GM10847 (cell line): ENCODE results near the gene GINS1.

Experiments
- POLR2A ChIP-seq: IDR thresholded peaks from 2 replicates; pipeline ENCODE4 v1.6.1; 2011; ENCODE audit not compliant: insufficient read length; ENCODE audit errors: extremely low read depth

GINS1 gene

DNA sequence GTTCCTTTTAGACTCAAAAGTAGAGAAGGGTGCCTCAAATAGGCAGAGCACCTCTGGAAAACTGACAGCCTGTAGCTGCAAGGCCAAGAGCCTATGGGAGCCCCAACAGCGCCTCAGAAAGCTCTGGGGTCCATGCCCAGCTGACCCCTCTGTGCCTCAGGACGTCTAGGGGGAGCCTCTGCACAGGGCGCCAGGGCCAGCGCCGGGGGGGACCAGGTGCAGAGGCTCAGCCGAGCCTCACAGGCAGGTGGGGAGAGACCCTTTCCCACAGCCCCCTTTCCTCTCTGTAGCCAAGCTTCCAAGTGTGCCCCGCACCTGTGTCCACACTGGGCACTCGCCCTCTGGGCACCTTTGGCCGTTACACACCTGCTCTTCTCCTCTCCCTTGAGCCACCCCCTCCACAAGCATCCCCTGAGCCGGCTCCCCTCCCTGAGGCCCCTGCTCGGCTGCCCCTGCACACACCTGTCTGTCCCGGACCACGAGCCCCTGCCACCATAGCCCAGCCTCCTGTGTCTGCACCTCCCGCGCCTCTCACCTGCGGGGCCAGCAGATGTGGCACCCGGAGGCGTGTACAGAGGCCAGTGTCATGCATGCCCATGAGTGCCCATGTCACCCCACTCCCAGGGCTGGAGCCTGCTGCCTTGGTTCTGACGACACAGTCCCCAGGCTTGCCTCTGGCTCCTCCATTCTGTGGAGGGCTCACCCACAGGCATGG lies 53.2 kb downstream of the GINS1 start:
- no peak for TF ChIP-seq POLR2A

DNA sequence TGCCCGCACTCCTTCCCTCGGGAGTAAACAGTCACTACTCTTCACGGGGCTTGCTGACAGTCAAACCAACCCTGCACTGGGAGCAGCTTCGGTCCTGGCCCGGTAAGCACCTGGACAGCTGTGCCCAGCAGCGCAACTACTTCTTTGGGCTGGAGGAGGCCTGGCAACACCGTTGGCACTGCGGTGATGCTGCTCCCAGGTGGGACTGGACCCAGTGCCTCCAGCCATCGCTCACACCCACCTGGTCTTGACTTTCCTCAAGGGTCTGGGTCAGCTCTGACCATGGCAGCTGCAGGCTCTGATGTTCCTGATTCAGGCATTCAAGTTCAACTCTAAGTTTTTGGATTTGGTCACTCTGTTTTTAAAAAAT lies 53.8 kb downstream of the GINS1 start:
- no peak for TF ChIP-seq POLR2A

DNA sequence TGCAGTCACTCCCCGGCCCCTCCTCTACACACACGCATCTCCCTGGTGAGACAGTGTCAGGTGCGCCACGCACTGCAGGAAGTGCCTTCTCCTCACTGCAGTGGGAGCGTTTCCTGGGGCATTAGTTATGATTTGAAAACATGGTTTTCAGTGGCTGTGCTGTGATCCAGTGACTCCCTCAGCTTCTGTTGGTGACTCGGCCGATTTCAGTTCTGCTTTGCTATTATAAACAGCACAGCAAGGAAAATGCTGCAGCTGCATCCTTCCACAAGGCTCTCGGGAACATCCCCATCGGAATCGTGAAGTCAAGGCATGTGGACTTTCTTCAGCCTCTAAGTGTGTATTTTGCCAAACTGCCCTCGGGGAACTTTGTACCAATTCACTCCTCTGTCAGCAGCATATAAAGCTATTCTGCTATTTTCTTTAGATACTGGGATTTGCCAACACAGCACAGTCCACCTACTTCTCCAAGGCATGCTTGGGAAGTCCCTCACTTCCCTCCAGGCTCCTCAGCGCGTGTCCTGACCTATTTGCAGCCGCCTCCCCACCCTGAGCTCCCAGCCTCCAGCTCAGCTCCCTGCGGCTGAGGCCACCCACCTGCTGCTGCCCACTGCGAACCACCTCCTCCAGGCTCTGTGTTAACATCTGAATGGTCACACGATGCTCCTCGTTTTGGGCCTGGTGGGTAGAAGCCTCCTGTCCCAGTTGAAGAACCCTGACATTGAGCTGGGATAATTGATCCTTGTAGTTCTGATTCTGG lies 54.5 kb downstream of the GINS1 start:
- no peak for TF ChIP-seq POLR2A

DNA sequence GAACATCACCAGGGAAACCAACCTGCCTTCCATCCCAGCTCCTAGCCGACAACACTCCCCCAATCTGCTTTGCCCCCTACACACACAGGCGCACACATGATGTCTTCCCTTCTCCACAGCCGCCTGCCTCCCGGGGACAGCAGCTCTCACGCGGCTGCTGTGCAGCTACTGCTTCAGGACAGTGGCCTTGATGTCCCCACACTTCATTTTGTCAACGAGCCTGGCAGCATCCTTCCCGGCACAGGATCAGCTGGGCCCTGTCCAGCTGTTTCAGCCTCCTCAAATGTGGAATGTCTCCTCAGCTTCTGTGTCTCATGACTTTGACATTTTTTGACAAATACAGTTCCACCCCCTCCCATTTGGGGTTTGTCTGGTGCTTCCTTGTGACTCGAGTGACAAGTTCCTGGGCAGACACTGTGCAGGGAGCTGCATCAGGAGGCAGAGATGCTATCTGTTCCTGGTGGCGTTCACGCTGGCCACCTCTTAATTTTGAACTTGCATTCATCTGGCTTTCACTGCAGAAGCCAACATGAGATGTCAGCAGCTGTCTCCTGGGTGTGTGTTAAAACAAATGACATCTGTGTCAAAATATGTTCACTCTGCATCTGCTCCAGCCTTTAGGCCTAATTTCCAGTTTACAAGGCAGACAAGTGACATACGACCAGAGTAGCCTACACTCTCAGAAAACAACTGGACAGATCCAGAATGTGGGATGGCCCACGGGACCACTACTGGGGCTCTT lies 57.2 kb downstream of the GINS1 start:
- no peak for TF ChIP-seq POLR2A

DNA sequence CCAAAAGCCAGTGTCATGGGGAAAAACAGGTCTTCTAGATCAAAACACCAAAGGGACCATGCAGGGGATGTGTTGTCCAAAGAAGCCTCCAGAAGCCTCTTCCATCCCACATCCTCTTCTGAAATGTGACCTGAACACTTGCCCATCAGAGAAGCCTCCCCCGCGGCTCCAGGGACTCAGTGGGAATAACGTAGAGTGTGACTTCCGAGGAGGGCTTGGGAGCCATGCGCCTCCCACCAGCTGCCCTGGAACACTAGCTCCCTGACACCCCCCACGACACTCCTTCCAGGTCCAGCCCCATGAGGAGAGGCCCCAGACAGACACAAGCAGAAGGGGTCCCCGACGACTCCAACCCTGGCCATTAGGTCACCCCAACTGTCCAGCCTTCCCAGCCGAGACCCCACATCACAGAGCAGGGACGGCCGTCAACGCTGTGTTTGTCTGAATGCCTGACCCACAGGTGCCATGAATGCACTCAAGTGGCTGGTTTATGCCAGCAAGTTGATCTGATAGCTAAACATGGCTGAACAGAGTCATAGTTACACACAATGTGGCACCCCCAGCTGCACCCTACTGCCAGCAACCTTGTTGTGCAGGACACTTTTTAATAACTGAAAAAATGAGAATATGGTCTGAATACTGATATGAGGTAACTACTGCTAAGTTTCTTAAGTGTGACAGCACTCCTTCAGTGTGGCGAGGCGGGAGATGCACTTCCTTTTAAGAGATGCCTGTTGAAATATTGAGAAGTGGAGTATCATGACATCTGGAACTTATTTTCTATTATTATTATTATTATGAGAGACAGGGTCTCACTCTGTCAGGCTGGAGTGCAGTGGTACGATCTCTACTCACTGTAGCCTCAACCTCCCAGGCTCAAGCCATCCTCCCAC lies 58.0 kb downstream of the GINS1 start:
- TF ChIP-seq POLR2A, result no peak

DNA sequence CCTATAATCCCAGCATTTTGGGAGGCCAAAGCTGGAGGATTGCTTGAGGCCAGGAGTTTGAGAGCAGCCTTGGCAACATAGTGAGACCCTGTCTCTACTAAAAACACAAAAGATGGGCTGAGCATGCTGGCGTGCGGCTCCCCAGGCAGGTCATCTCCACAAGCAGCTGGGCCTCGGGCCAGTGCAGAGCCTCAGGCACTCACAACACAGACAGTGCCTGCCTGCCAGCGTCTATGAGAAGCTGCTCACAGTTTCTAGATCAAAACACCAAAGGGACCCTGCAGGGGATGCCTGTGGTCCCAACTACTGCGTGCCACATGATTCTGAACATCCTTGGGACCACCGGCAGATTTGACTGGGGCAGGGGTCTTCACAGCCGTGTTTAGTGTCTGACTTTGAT lies 59.4 kb downstream of the GINS1 start:
- TF ChIP-seq POLR2A, result no peak

DNA sequence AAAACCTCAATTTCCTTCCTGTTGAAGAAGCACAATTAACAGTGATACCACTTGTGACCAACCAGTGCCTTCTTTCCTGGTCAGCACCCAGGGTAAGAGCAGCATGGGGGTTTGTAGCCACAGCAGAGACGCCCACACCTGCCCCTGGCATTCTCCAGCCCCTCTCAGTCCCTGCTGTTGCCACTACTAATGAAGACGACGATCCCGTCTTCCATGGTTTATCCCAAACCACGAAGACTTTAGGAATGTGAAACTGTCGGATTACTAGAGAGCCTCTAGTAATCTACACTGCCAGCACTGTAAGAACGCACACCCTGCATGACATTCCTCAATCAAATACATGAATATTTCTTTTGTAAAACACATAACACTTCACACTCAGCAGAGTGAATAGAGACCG lies 60.0 kb downstream of the GINS1 start:
- no peak for TF ChIP-seq POLR2A

DNA sequence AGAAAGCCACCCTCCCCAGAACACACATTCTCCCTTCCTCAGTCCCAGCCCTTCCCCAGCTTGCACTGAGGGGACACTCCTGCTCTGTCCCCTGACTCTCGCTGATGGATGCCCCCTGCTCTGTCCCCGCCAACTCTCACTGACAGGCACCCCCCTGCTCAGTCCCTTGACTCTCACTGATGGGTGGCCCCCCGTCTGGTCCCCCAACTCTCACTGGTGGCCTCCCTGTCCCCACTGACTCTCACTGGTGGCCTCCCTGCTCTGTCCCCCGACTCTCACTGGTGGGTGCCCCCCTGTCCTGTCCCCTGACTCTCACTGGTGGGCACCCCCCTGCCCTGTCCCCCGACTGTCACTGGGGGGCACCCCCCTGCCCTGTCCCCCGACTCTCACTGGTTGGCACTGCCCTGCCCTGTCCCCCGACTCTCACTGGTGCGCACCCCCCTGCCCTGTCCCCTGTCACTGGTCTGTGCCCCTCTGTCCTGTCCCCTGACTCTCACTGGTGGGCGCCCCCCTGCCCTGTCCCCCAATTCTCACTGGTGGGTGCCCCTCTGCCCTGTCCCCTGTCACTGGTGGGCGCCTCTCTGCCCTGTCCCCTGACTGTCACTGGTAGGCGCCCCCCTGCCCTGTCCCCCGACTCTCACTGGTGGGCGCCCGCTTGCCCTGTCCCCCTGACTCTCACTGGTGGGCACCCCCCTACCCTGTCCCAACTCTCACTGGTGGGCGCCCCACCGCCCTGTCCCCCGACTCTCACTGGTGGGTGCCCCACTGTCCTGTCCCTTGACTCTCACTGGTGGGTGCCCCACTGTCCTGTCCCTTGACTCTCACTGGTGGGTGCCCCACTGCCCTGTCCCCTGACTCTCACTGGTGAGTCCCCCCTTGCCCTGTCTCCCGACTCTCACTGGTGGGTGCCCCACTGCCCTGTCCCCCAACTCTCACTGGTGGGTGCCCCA lies 60.9 kb downstream of the GINS1 start:
- no peak for TF ChIP-seq POLR2A

DNA sequence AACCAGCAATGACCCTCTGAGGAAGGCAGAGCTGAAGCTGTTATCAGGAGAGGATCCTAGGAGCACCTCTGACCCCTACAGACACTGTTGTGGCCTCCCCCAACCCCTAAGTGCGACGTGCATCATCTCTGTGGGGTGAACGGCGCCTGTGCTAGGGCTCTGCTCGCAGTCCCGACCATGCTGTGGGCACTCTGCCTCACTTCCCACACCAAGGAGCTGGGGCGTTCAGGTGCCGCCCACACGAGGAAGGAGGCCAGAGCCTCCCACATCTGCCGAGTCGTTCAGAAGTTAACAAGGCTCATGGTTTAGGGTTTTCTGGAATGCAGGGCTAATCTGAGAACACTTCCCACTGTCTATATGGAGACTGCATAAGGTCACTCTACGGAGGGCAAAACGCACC lies 62.1 kb downstream of the GINS1 start:
- TF ChIP-seq POLR2A, result no peak

DNA sequence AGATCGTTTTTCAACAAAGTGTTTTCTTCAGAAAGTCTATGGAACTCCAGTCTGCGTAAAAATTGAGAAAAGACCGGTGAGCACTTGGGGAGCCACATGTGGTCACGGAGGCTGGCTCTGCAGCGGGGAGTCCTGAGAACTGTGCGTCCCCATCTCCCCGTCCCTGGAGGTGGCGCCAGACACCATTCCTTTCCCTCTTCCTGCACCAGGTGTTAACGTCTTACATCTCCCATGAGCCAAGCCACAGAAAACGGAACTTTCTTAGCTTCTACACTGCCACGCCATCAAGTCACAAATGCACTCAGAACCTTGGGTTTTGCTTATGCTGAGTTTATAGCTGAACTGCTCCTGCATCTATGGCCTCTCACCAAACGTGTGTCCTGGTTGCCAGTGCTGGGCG lies 62.6 kb downstream of the GINS1 start:
- TF ChIP-seq POLR2A, result no peak

DNA sequence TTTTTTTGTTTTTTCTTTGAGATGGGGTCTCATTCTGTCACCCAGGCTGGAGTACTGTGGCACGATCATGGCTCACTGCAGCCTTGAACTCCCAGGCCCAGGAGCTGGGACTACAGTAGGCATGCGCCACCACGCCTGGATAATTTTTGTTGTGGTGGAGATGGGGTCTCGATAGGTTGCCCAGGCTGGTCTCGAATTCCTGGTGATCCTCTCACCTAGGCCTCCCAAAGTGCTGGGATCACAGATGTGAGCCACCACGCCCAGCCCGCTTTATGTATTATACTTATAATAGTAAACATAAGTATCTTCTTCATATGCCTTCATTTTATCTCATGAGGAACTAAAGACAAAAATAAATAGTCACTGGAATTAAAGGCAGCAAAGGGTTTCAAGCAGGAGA lies 63.5 kb downstream of the GINS1 start:
- TF ChIP-seq POLR2A, result no peak

DNA sequence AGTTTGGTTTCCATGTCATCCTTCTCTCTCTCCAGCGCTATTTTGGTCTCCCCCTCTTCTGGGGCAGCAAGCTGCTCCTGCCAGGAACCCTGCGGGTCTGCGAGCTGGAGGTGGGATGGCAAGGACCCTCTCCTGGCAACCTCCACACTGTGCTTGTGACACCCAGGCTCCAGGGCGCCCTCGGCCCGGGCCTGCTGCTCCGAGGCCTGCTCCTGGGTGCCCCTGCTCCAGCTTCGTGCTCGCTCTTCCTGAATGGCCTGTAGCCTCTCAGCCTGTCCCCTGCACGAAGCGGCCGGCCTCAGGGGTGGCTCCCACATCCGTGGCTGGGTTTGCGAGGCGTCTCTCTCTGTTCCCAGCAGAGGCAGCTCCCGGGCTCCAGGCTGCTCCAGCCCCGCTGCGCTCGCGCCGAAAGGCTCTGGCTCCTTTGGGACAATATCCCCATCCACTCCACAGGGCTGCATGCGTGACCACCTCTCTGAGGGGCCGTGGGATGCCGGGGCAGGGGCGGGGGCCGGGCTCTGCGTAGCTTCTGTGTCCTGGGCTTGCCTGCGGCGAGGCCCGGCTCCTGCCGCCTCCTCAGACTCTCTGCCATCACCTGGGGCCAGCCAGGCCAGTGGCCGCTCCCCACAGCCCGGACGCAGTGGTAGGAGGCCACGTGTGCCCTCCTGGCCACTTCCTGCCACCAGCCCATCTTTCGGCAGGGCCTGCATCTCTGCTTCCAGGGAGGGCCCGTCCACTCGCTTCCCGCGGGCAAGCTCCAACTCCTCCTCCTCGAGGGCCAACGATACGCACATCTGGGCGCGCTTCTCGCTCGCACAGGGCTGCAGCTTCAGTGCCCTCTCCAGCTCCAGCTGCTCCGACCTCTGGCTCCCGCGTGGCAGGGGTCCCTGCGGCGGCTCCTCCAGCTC lies 68.9 kb downstream of the GINS1 start:
- no peak for TF ChIP-seq POLR2A
